Fibroblast of skin of left biceps (primary cell): ENCODE measurements around the gene DDR2.
A peak's percentile ranks its signal among the peaks of the same experiment; 100 is the strongest.
"Not testable (repeated sequence)": the region's sequence is repeated elsewhere in the genome, so short reads cannot be mapped to it uniquely, and the experiment has no call there.

Experiments
- DNase-seq, 2 experiments: peaks; one replicate each; pipeline ENCODE4 v3.0.0-alpha.2; 2013; ENCODE audit warnings: low read depth in 2 of 2

Gene DDR2

GRCh38 chr1:162632217-162632666 is at the start of gene DDR2:
Gene DDR2, plus strand, starts transcription at chr1:162632464. Its CDS starts 86,600 bp downstream, at chr1:162719064.
- peak; percentile 99 to 100 for DNase-seq

DNA sequence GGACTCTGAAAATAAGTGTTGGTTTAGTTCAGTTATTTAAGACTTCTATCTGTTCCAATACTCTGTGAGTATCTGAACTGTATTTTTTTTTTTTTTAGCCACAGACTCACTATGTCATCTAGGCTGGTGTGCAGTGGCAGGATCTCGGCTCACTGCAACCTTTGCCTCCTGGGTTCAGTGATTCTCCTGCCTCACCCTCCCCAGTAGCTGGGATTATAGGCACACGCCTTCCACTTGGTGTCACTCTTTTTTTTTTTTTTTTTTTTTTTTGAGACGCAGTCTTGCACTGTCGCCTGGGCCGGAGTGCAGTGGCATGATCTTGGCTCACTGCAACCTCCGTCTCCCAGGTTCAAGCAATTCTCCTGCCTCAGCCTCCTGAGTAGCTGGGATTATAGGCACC is 49.4 kb upstream of the DDR2 start:
- not testable (repeated sequence) for DNase-seq

DNA sequence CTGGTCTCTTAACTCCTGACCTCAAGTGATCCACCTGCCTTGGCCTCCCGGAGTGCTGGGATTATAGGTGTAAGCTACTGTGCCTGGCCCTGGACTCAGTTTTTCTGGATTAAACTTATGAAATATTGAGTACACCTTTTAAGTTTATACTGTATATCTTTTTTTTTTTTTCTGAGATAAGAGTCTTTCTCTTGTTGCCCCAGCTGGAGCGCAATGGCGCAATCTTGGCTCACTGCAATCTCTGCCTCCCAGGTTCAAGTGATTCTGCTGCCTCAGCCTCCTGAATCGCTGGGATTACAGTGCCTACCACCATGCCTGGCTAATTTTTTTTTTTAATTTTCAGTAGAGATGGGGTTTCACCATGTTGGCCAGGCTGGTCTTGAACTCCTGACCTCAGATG is 47.2 kb upstream of the DDR2 start:
- DNase-seq: not testable (repeated sequence)

GRCh38 chr1:162587347-162587746 is 44.9 kb upstream of the DDR2 start:
- DNase-seq: no peak

GRCh38 chr1:162587761-162588260 is 44.5 kb upstream of the DDR2 start:
- DNase-seq: no peak

- no peak for DNase-seq
Measured at GRCh38 chr1:162590101-162590500, 42.2 kb upstream of the DDR2 start.

DNA sequence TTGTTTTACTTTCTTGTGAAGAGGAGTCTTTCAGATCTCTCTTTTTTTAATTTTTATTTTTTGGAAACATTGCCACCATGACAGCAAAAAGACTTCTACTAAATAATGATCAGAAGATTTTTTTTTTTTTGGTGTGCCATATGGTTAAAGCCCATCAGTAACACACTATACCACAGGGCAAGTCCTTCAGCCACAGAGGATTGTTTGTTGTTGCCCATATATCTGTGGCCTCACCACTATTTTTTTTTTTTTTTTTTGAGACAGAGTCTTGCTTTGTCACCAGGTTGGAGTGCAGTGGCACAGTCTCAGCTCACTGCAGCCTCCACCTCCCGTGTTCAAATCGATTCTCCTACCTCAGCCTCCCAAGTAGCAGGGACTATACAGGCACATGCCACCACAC is 41.6 kb upstream of the DDR2 start:
- no peak for DNase-seq

DNA sequence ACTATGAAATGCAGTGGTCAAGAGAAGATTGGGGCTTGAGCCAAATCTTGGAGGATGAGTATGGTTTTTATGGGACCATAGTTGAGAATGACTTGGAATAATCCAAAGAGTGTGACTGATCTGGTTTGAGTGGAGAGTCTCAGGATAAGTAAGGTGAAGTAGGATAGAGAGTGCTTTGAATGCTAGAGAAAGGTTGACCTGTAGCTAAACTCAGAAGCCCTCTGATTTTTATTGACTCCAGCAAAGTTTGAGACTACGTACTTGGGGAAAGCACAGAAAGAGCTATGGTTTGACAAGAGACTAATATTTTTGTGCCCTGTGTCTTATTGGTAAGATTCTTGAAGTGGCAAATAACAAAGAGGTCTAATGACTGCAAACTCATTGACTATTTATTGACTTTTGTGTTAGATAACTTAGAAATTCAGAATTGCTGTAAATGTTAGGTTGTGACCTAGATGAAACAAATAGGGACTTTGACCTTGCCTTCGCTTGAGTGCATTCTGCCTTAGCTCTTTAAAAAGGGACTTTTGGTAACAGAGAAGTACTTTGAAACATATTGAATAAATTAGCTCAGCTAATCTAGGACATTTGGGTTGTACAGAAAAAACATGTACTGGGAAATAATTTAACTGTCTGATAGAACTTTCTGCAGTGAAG is 35.6 kb upstream of the DDR2 start:
- DNase-seq: no peak

DNA sequence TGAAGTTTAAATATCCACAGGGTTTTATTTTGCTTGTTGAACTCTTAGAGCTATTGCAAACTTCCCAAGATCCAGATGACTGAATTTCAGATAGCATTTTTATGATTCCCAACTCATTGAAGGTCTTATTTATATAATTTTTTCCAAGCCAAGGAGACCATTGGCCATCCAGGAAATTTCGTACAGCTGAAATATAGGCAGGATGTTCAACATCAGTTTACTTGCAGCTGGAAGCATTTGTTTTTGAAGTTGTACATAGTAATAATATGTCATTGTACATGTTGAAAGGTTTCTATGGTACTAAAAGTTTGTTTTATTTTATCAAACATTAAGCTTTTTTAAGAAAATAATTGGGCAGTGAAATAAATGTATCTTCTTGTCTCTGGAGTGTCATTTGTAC is 32.8 kb upstream of the DDR2 start:
- DNase-seq: no peak

DNA sequence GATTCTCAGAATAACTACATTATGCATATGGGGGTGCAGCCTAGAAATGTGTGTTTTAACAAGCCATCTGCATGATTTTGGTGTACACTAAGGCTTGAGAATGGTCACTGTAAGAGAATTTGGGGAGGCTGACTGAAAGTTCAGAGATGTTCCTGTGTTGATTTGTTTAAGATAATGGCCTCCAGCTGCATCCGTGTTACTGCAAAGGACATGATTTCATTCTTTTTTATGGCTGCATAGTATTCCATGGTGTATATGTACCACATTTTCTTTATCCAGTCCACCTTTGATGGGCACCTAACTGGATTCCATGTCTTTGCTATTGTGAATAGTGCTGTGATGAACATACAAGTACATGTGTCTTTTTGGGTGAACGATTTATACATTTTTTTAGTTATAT is 29.1 kb upstream of the DDR2 start:
- not testable (repeated sequence) for DNase-seq

GRCh38 chr1:162605225-162605927 is 26.9 kb upstream of the DDR2 start:
- DNase-seq: peak; percentile 85 to 86

DNA sequence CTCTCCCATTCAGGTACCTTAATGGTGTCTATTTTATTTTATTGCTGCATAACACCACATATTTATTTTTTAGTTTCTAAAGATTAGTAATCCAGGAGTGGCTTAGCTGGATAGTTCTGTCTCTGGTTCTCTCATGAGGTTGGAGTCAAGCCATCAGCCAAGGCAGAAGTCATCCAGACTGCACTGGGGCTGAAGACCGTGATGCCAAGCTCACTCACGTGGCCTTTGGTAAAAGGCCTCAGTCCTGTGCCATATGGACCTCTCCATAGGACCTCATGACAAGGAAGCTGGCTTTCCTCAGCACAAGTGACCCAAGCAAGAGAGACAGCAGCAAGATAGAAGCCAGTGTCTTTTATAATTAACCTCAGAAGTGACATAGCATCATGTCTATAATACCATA is 23.0 kb upstream of the DDR2 start:
- DNase-seq: no peak

GRCh38 chr1:162612606-162613400 is 19.5 kb upstream of the DDR2 start:
- no peak for DNase-seq

DNA sequence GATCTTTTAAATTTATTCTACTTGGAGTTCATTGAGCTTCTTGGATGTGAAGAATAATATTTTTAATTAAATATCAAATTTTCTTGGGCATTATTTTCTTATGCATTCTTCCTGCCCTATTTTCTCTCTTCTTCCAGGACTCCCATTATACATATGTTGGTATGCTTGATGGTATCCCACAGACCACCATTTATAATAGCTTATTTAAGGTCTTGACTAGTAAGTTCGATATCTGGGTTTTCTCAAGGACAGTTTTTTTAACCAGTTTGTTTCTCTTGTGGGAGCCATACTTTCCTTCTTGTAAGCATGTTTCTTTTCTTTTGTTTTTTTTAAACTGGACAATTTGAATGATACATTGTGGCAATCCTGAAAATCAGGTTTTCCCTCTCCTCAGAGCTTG is 15.4 kb upstream of the DDR2 start:
- DNase-seq: no peak

GRCh38 chr1:162617513-162617912 is 14.8 kb upstream of the DDR2 start:
- DNase-seq: no peak

- no peak for DNase-seq
Measured at GRCh38 chr1:162619076-162619475, 13.2 kb upstream of the DDR2 start.

DNA sequence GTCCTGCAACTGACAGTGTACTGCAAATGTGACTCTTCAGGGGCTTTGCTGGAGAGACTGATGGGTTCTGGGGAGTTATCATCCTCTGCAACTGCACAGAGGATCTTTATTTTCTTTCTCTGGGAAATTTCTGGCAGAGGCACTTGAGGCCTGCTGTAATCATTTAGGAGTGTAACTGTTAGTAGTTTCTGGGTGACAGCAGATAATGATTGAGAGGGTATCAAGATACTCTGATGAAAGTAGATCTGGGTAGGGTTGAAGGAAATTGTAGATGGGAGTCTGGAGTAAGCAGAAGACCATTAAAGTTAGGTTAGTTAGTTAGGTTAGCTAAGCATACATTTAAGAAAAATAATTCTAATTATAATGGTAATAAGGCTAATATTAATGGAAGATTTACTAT is 11.0 kb upstream of the DDR2 start:
- DNase-seq: no peak

DNA sequence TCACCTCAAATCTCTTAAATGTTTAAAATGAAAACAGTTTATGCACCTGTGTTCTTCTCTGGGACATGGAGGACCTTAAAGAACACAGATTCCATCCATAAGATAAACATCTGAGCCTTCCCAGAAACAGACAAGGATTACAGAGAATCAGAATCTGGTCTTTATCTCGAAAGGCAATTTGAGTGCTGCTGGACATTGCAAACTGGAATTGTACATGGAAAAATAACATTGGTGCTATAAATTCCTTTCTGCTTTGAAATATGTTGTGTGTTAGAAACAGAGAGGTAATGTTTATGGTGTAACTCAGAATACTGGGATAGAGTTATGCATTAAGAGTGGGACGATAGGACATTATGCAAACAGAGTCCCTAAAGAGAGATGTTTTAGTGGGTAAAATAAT is 6.6 kb upstream of the DDR2 start:
- no peak for DNase-seq

DNA sequence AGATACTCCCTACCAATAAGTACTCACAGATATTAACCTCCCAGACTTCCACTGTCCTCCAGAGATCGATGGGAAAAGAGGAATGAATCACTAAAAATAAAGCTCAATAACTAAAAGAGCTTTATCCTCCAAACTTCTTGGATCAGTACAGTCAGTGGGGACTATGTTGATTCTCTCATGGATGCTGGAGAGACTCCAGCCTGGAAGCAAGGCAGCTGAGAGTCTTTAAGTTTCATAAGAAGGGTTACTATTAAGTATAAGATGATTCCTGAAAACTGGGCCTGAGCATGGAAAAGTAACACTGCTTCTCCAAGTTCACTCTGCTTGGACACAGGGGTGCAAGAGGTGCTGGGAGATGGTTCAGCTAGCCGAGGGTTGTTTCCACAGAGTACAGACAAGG is 6.2 kb upstream of the DDR2 start:
- no peak for DNase-seq

DNA sequence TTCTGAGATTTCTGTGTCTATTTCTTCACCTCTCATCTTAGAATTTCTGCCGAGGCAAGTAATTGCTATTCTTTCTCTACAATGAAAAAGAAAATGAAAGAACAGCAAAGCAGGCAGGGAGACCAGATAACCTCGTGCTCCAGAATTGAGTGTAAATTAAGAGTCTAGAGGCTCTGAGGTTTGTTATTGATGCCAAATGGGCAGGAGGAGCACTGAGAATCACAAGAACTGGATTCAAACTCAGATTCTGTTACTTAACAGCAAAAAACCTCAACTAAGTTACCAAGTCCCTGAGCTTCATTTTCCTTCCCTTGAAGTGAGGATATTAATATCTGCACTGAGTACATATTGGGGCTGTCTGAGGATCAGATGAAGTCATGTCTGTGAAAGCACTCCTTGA is 5.5 kb upstream of the DDR2 start:
- DNase-seq: no peak

DNA sequence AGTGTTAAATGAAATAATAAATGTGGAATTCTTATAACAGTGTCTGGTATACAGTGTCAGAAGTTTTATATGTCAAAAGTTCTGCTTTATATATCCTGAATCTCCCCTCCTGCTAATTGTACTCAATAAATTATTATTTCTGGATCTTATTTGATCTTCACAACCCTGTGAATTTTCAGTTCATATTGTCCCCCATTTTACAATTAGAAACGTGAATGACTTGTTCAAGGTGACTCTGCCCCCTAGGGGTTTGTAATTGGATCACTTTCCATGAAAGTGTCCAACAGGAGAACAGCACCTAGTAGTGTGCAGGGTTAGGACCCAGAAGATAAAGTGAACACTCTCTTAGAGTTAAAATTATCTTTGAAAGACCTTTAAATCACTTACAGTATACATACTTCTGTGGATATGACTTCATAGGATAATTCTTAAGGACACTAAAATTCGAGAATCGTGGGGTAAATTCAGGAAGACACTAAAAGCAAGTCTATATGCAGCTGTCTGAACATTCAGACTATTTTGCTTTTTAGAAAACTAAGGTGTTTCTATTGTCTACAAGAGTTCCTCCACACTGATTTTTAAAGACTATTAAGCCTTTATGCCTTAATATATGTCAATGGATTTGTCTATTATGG is 4.5 kb upstream of the DDR2 start:
- no peak for DNase-seq

GRCh38 chr1:162629077-162629627 is 3.1 kb upstream of the DDR2 start:
- peak; percentile 44 to 48 for DNase-seq
